NCI-H748 (cell line): ENCODE measurements around the gene CTU2.

Experiments
- DNase-seq: peaks from one replicate; lab custom pipeline; 2025; ENCODE audit not compliant: unreplicated experiment; lab: John Stamatoyannopoulos, UW

The CTU2 gene

GRCh38 chr16:88742896-88743605, 36.7 kb downstream of the CTU2 start:
- no peak for DNase-seq

GRCh38 chr16:88743693-88744576, 37.6 kb downstream of the CTU2 start:
- DNase-seq, result peak; percentile 50

GRCh38 chr16:88744577-88745521, 38.5 kb downstream of the CTU2 start:
- DNase-seq, result no peak

- DNase-seq, result no peak
Measured at GRCh38 chr16:88746506-88746905, 40.2 kb downstream of the CTU2 start.

GRCh38 chr16:88747588-88748301, 41.4 kb downstream of the CTU2 start:
- peak; percentile 53 for DNase-seq

GRCh38 chr16:88748364-88748763, 42.1 kb downstream of the CTU2 start:
- DNase-seq, result no peak

- DNase-seq, result no peak
Measured at GRCh38 chr16:88749358-88749757, 43.1 kb downstream of the CTU2 start.

GRCh38 chr16:88750854-88751253, 44.6 kb downstream of the CTU2 start:
- DNase-seq, result no peak

GRCh38 chr16:88752386-88753002, 46.2 kb downstream of the CTU2 start:
- DNase-seq, result no peak

GRCh38 chr16:88753191-88753590, 46.9 kb downstream of the CTU2 start:
- no peak for DNase-seq

GRCh38 chr16:88753602-88754001, 47.3 kb downstream of the CTU2 start:
- no peak for DNase-seq

- no peak for DNase-seq
Measured at GRCh38 chr16:88754109-88754911, 48.0 kb downstream of the CTU2 start.

- DNase-seq, result peak; percentile 7
Measured at GRCh38 chr16:88754912-88755744, 48.8 kb downstream of the CTU2 start.

GRCh38 chr16:88755745-88756443, 49.6 kb downstream of the CTU2 start:
- no peak for DNase-seq

GRCh38 chr16:88758227-88758943, 52.1 kb downstream of the CTU2 start:
- DNase-seq, result no peak

GRCh38 chr16:88758944-88759244, 52.6 kb downstream of the CTU2 start:
- no peak for DNase-seq

- DNase-seq, result no peak
Measured at GRCh38 chr16:88759245-88759975, 53.1 kb downstream of the CTU2 start.
